GM10266 (cell line): Measurements from ENCODE around the gene ZNF662.

Source experiments
- DNase-seq: peaks from one replicate; pipeline ENCODE4 v3.0.0; 2012; ENCODE audit errors: extremely low spot score
- CTCF ChIP-seq: IDR thresholded peaks from 2 replicates; pipeline ENCODE4 v1.5.1; 2012; ENCODE audit warnings: mild to moderate bottlenecking, low read depth; ENCODE audit not compliant: control insufficient read depth, insufficient read depth; ENCODE audit errors: missing control alignments

ZNF662 gene

DNA sequence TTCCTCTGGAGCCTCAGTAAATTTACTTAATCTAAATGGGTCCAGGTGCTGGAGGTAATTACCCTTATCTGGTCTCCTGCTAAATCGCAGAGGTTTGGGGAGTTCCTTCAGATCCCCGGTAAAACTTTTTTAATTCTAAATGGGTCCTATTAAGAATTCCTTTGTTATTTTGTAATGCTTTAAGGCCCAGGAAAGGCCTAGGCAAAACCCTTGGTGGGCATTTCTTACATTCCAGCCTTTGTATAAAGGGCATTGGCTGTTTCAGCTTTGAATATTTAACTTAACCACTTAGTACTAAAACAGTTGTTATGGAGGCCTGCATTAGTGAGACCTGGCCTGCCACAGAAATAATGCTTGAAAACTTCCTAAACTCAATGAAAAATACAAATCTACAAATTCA lies 14.9 kb upstream of the ZNF662 start:
- no peak for DNase-seq
- TF ChIP-seq CTCF: no peak

- no peak for TF ChIP-seq CTCF
- DNase-seq: no peak
Observed at GRCh38 chr3:42892169-42892568, 13.8 kb upstream of the ZNF662 start.

- DNase-seq: no peak
- TF ChIP-seq CTCF: no peak
Observed at GRCh38 chr3:42892807-42893206, 13.1 kb upstream of the ZNF662 start.

DNA sequence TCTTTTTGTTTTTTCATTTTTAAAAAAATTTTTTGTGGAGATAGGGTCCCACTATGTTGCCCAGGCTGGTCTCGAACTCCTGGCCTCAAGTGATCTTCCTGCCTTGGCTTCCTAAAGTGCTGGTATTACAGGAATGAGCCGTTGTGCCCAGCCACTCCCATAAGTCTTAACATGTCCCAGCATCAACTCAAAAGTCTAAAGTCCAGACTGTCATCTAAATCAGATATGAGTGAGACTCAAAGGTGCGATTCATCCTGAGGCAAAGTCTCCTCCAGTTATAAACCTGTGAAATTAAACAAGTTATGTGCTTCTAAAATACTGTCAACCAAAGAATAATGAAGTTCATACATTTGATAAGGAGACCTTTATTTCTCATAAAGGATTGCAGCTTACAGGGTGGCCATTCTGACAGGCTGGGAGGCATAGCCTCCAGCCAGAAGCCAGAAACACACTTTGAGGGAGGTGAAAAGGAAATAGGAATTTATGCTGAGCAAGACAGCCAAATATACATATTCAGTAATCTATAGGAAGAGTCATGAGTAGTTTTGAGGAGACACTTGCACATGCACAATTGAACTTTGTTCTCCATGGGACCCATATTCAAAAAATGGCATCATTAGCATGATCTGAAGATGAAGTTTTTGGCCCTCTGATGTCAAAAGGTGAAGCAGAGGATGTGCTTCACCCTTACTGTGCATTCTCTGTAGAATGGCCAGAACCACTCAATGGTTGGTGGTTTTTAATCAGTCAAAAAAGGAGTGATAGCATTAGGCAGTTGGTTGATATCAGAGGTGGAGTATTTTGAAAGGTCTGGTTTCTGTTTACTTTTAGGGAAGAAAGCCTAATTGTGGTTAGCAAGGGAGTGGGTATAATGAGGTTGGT lies 11.0 kb upstream of the ZNF662 start:
- no peak for DNase-seq
- no peak for TF ChIP-seq CTCF

- TF ChIP-seq CTCF: no peak
- no peak for DNase-seq
Observed at GRCh38 chr3:42895580-42895868, 10.4 kb upstream of the ZNF662 start.

GRCh38 chr3:42898896-42899675 lies 6.9 kb upstream of the ZNF662 start:
- DNase-seq: no peak
- no peak for TF ChIP-seq CTCF
